Adipocyte (in vitro differentiated cells): ENCODE measurements around the gene ACADVL.
A peak's percentile ranks its signal among the peaks of the same experiment; 100 is the strongest.

Experiments
- DNase-seq: peaks from one replicate; pipeline ENCODE4 v3.0.0-alpha.2; 2015; ENCODE audit warnings: low read depth
- H3K27me3 ChIP-seq: replicated peaks from 2 replicates; pipeline ENCODE4 v1.7.0; 2013; ENCODE audit warnings: mild to moderate bottlenecking, low read length, moderate library complexity; ENCODE audit not compliant: control insufficient read depth, insufficient read depth
- H3K36me3 ChIP-seq: 2 replicates; pipeline ENCODE4 v1.7.0; 2013; ENCODE audit warnings: low read length, mild to moderate bottlenecking, moderate library complexity; ENCODE audit not compliant: control insufficient read depth, insufficient read depth, severe bottlenecking
- H3K4me1 ChIP-seq: 2 replicates; pipeline ENCODE4 v1.7.0; 2013; ENCODE audit warnings: mild to moderate bottlenecking, low read length, moderate library complexity; ENCODE audit not compliant: control insufficient read depth, insufficient read depth
- H3K4me3 ChIP-seq: 2 replicates; pipeline ENCODE4 v1.7.0; 2013; ENCODE audit warnings: mild to moderate bottlenecking, low read length, moderate library complexity
- H3K9ac ChIP-seq: 2 replicates; pipeline ENCODE4 v1.7.0; 2013; ENCODE audit warnings: mild to moderate bottlenecking, low read length, moderate library complexity
- H3K9me3 ChIP-seq: 2 replicates; pipeline ENCODE4 v1.7.0; 2013; ENCODE audit warnings: mild to moderate bottlenecking, low read length, moderate library complexity; ENCODE audit not compliant: control insufficient read depth

ACADVL gene

DNA sequence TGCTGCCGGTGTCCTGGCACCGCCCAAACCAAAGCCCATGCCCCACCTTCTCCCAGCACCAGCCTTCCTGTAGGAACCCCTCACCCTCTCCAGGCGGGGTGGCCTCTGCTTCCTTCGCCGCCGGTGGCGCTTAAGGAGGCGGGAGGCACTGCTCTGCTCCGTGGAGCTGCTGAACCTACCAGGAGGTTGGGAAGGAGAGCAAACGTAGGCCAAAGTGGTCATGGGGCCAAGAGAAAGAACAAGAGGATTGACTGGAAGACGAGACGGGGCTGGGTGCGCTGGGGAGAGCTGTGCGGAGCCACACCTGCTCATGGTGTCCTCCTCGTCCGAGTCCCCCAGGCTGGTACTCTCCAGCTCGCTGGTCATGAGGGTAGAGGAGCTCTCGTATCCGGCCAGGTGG lies 9.8 kb downstream of the ACADVL start:
- Histone ChIP-seq H3K4me3 (no peak overlapping the region), H3K9ac (no peak overlapping the region), H3K36me3 (peaks cover 60% of the 10 kb centered on the region), H3K9me3 (no peaks in the 10 kb centered on the region), H3K27me3 (no peaks in the 10 kb centered on the region), H3K4me1 (peaks cover 17% of the 10 kb centered on the region)
- DNase-seq = no peak

DNA sequence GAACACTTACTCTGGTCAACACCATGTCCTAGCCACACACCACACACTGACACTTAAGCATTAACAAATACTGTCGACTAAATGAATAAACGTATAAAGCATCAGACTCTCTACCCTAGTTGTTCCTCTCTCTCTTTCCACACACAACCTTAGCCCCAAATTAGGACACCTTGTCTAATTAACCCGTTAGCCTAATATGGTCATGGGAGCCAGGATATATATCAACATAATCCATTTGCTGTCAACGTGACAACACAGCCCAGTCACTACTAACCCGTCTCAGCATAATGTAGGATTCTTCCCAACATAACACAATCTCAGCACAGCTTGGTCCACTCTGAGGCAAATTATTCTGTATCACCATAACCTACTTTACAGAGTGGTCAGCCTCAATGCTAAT lies 12.4 kb downstream of the ACADVL start:
- Histone ChIP-seq H3K36me3 (peaks cover 60% of the 10 kb centered on the region), H3K9ac (peak overlapping the region; percentile 95), H3K27me3 (no peaks in the 10 kb centered on the region), H3K9me3 (no peaks in the 10 kb centered on the region), H3K4me1 (peaks cover 40% of the 10 kb centered on the region), H3K4me3 (peak overlapping the region; percentile 93)
- DNase-seq = no peak

DNA sequence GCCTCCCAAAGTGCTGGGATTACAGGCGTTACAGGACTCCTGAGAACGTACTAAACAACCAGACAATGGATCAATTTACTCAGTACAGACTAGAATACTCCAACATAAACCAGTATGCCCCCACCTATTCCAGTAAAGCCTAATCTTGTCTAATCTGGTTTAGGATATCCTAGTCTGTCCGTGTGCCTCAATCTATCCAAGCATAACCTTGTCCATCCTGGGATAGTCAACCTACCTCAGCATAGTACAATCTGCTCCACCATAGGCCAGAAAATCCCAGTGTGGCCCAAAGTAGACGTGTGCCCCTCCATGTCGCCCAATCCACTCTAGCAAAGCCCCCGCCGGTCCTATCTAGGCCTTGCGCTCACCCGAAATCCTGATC lies 14.0 kb downstream of the ACADVL start:
- Histone ChIP-seq H3K9me3 (no peaks in the 10 kb centered on the region), H3K4me3 (peak overlapping the region; percentile 93), H3K27me3 (no peaks in the 10 kb centered on the region), H3K36me3 (peaks cover 47% of the 10 kb centered on the region), H3K9ac (peak overlapping the region; percentile 95), H3K4me1 (peaks cover 40% of the 10 kb centered on the region)
- DNase-seq = no peak

DNA sequence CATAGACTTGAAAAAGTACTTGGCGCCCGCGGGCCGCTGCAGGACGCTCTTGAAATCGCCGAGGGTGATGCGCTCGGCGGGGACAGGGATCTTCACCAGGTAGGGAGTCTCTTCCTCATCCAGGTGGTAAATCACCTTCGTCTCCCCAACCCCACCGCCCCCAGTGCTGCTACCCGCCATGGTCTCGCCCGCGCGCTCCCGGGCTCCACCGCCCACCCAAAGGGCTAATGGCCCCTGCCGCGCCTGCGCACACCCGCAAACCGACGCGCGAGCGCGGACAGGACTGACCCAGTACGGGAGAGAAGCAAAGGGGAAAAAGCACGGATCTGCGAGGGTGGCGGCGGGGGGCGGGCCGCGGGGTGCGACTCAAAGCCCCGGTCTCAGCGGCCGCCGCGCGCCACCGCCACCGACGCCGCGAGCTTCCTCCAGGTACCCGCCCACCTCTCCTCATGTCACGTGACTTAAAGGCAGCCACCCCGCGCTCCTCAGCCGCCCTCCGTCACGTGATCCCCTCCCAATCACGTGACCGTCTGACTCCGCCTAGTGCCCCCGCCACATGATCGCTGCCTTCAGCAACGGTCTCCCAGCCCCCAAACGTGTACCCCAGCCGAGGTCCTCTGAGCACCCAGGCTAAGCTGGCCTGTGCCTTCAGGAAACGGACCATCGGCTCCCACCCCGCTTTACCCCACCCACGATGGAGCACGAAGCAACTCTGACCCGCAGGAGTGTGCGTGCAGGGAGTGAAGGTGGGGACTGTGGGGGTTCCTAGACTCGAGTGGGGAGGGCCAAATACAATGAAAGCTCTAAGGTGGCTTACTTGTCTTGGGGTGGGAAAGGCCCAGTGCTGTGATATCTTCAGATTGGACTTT lies 14.6 kb downstream of the ACADVL start, which contains the start of gene DVL2:
Gene DVL2, minus strand, starts transcription at position 435 of the 869 bp plus-strand sequence. Its CDS starts 255 bp downstream, at position 180.
- peaks cover 41% of the 10 kb centered on the region for H3K36me3 ChIP-seq
- H3K9ac ChIP-seq = peak within 1 kb of the TSS; percentile 95
- no peaks in the 10 kb centered on the region for H3K9me3 ChIP-seq
- peak within 1 kb of the TSS; percentile 93 for H3K4me3 ChIP-seq
- no peaks in the 10 kb centered on the region for H3K27me3 ChIP-seq
- peak; percentile 98 for DNase-seq
- peaks cover 40% of the 10 kb centered on the region for H3K4me1 ChIP-seq

DNA sequence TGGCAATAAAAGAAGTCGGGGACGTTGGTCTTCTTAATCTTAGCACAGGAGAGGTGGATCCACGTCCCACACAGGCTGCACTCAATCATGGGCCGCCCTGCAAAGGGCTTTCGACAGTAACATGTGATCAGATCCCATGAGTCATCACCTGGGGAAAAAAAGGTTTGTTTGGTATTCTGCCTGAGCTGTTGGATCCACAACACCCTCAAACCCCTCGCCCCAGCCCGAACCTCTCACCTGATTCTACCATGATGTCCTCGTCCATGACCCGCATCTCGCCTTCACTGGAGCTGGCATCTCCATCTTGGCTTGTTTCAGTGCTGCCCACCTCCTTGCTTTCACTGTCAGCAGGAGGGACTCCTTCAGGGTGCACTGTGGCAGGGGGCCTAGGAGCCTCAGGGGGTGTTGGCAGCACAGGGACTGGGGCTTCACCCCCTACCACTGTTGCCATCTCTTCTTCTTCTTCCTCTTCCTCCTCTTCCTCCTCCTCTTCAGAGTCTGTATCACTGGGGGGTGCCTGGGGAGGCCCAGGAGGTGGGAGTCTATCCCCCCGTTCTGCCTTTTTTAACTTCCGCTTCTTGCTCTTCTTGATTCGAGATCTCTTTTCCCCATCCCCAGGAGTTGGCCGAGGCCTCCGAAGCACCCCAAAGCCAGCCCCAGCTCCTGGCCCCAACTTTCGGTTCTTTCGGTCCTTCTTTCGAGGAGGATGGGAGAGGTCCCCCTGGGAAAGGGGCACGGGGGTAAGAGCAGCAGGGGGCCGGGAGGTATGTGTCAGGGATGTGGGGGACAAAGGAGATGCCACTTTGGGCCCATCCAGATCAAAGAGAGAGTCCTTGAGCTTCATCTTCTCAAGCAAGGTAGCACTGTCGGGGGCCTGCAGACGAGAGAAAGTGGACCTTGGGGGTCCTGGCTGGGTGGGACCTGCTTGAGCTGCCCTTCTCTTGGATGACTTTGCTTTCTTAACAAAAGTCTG lies 16.2 kb downstream of the ACADVL start:
- peak; percentile 24 for DNase-seq
- H3K4me1 ChIP-seq = peaks cover 53% of the 10 kb centered on the region
- peak overlapping the region; percentile 95 for H3K9ac ChIP-seq
- no peak overlapping the region for H3K4me3 ChIP-seq
- H3K9me3 ChIP-seq = no peaks in the 10 kb centered on the region
- peaks cover 39% of the 10 kb centered on the region for H3K36me3 ChIP-seq
- H3K27me3 ChIP-seq = no peaks in the 10 kb centered on the region

DNA sequence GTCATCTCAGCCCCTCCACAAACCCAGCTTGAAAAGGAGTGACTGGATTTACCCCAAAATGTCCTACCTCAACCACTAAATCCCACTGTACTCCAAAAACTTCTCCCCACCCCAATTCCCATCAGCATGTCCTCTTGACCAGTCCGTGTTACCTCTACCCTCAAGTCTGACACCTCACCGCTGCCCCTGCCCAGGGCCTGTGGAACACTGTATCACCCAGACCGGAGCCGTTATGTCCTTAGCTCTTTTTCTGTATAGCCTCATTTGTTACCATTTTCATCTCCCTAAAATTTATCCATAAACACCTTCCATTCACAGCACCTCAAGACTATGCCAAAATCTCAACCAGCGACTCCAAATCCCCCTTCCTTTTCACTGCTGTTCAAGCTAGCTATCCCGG lies 17.1 kb downstream of the ACADVL start:
- H3K4me3 ChIP-seq = peak overlapping the region; percentile 85
- no peaks in the 10 kb centered on the region for H3K27me3 ChIP-seq
- DNase-seq = no peak
- peak overlapping the region; percentile 95 for H3K9ac ChIP-seq
- H3K36me3 ChIP-seq = peaks cover 39% of the 10 kb centered on the region
- peaks cover 60% of the 10 kb centered on the region for H3K4me1 ChIP-seq
- H3K9me3 ChIP-seq = no peaks in the 10 kb centered on the region

DNA sequence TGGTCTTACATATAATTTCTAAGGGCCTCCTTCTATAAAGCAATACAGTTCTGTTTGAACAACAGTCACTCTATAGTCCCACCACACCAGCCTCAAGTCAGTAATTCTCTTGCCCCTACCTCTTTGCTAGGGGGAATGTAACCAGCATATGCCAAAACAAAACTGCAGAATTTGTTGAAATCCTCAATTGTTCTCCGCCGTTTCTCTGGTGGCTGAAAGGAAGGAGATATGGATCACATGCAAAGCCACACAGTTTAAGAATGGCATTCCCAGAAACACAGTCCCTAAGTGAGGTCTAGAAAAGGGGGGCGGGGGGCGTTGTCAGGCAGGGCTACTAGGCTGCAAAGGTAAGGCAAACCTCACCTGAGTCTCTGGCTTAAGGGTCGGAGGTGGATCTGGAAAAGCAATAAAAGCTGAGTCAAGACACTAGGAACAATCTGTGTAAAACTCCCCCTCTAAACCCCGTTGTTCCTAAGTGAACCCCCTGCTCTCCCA lies 17.6 kb downstream of the ACADVL start:
- Histone ChIP-seq H3K4me1 (peaks cover 56% of the 10 kb centered on the region), H3K9me3 (no peaks in the 10 kb centered on the region), H3K4me3 (peak overlapping the region; percentile 85), H3K36me3 (peaks cover 39% of the 10 kb centered on the region), H3K9ac (peak overlapping the region; percentile 95), H3K27me3 (no peaks in the 10 kb centered on the region)
- DNase-seq = no peak

DNA sequence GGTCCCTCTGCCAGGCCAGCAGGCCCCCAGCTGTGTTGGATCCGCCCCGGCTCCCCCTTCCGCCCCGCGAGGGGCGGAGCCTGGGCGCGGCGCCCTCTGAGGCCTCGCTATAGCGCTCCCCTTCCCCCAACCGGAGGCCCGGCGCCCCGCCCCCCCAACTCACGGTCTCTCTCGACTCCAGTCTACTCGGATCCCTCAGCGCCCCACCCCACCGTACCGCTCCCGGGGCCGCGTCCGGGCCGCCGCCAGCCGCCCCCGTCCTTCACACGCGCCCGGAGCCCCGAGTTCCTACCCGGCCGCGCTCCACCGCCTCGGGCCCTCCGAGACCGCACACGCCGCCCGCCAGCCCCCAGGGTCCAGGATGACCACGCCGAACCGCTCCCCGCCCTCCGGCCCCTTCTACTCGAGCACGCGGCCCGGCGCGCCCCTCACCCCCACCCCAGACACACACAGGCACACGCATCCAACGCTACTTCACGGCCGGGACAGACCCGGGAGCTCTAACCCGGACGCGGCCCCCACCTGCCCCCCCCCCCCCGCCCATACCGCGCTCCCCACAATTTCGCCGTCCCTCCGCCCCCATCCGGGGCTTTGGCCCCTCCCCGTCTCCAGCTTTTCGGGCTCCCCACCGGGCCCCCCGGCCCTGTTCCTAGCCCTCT lies 18.2 kb downstream of the ACADVL start:
- peak; percentile 82 for DNase-seq
- peak overlapping the region; percentile 88 for H3K4me3 ChIP-seq
- peaks cover 52% of the 10 kb centered on the region for H3K4me1 ChIP-seq
- peak overlapping the region; percentile 98 for H3K9ac ChIP-seq
- H3K9me3 ChIP-seq = no peaks in the 10 kb centered on the region
- H3K36me3 ChIP-seq = peaks cover 39% of the 10 kb centered on the region
- no peaks in the 10 kb centered on the region for H3K27me3 ChIP-seq

DNA sequence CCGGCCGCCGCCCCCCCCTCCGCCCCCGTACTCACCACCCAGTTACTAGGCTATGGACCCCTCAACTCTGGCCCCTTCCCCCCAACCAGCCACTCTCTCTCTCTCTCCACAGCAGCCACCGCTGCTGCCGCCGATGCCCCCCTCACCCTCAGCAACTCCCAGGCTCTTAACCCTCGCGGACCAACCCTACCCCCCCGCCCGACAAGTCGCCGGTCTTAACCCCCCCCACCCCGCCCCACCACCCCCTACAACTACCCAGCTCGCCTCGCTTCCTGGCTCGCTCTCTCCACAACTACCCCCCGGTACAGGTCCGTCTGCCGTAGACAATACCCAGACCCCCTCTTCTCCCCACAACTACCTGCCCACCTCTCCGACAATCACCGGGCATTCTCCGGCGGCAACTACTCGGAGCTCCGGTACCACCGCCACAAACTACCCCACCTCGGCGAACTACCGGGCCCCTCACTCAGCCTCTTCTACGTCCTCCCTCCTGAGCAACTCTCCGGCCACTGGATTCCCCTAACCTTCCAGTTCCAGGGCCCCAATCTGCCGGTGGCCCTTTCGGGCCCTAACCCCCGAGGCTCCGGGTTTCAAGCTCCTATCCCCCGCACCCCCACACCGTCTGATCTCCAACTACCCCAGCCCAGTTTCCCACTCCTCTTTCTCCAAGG lies 18.8 kb downstream of the ACADVL start:
- Histone ChIP-seq H3K36me3 (peaks cover 39% of the 10 kb centered on the region), H3K4me1 (peaks cover 53% of the 10 kb centered on the region), H3K9me3 (no peaks in the 10 kb centered on the region), H3K9ac (peak overlapping the region; percentile 98), H3K4me3 (peak overlapping the region; percentile 88), H3K27me3 (no peaks in the 10 kb centered on the region)
- peak; percentile 38 for DNase-seq
